GM12872 (cell line): Measurements from ENCODE around the gene ADCK2.

Experiments used
- TF ChIP-seq, protein P1 (sequence below): IDR thresholded peaks from 3 replicates; pipeline ENCODE4 v1.5.1; 2011; ENCODE audit warnings: low read depth, mild to moderate bottlenecking, low read length, moderate library complexity; ENCODE audit not compliant: insufficient read depth

Gene ADCK2, protein sequence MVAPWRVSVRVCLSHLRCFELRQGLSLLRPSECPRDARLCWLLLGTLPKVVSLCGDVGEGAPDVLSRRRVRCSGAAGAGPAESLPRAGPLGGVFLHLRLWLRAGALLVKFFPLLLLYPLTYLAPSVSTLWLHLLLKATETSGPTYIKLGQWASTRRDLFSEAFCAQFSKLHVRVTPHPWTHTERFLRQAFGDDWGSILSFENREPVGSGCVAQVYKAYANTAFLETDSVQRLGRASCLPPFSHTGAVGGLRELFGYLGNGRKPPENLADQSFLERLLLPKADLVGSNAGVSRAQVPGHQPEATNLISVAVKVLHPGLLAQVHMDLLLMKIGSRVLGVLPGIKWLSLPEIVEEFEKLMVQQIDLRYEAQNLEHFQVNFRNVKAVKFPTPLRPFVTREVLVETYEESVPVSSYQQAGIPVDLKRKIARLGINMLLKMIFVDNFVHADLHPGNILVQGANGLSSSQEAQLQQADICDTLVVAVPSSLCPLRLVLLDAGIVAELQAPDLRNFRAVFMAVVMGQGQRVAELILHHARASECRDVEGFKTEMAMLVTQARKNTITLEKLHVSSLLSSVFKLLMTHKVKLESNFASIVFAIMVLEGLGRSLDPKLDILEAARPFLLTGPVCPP

DNA sequence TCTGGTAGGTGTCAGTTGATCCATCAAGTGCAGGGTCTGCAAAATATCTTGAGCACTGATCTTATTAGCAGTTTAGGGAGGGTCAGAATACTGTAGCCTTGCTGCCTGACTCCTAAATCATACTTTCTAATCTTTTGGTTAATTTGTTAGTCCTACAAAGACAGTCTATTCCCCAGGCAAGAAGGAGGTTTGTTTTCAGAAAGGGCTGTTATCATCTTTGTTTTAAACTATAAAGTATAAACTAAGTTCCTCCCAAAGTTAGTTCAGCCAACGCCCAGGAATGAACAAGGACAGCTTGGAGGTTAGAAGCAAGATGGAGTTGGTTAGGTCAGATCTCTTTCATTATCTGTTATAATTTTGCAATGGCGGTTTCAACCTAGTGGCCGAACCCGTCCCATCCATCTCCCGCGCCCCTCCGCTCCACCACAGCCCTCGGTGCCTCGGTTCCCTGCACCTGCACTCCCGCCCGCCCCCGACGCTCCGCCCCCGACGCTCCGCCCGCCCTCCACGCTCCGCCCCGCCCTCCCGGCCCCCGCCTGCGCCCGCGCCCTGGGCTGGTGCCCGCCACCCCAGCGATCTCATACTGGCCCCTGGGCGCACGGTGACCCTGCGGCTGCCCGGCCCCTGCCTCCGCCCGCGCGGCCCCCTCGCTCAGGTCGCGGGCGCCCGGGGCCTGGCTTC is at the start of gene ADCK2:
ADCK2 (plus strand) TSS at position 564 of the 681 bp plus-strand sequence. CDS start 386 bp downstream, outside the sequence.
- TF ChIP-seq, protein P1, sequence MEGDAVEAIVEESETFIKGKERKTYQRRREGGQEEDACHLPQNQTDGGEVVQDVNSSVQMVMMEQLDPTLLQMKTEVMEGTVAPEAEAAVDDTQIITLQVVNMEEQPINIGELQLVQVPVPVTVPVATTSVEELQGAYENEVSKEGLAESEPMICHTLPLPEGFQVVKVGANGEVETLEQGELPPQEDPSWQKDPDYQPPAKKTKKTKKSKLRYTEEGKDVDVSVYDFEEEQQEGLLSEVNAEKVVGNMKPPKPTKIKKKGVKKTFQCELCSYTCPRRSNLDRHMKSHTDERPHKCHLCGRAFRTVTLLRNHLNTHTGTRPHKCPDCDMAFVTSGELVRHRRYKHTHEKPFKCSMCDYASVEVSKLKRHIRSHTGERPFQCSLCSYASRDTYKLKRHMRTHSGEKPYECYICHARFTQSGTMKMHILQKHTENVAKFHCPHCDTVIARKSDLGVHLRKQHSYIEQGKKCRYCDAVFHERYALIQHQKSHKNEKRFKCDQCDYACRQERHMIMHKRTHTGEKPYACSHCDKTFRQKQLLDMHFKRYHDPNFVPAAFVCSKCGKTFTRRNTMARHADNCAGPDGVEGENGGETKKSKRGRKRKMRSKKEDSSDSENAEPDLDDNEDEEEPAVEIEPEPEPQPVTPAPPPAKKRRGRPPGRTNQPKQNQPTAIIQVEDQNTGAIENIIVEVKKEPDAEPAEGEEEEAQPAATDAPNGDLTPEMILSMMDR: no peak

DNA sequence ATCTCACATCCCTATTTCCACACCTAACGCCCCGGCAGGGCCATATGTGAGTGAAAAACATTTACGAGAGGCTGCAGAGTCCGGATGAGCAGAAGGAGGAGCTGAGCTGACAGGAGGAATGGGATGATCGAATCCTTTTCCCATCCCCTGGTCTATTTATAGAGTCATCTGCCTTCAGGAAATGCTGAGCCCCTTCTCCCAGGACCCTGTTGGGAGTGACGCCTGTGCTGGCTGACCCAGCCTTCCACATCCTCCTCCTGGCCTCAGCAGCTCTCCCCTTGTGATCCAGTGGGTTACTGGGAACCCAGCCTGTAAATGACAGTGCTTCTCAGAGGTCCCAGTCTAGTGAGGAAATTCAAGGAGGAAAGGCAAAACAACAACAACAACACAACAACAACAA is 48.8 kb upstream of the ADCK2 start:
- TF ChIP-seq, protein P1: no peak

DNA sequence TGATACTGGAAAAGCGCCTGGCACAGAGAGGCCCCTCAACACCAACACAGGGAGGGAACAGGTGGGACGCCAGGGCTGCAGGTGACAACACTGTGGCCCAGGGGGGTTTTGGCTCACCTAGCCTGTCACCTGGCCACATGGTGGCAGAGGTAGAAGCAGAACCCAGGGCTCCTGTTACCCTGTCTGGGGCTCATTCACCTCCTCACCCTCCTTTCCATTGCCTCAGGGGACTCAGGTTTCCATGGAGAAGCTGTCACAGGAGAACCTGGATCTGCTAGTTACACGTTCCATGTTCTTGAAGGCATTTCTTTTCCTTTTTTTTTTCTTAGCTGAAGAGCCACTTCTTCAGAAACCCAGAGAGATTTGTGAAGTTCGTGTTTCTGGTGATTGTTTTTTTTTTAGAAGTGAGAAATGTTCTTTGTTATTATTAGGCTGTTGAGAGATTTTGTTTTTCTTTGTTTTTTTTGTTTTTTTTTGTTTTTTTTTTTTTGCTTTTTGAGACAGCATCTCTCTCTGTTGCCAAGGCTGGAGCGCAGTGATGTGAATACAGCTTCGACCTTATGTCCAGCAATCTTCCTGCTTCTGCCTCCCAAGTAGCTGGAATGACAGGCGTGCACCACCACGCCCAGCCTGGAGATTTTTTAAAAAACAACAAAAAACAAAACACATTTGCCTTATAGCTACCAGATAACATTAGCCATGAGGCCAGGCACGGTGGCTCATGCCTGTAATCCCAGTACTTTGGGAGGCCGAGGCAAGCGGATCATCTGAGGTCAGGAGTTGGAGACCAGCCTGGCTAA is 48.2 kb upstream of the ADCK2 start:
- TF ChIP-seq, protein P1: no peak

DNA sequence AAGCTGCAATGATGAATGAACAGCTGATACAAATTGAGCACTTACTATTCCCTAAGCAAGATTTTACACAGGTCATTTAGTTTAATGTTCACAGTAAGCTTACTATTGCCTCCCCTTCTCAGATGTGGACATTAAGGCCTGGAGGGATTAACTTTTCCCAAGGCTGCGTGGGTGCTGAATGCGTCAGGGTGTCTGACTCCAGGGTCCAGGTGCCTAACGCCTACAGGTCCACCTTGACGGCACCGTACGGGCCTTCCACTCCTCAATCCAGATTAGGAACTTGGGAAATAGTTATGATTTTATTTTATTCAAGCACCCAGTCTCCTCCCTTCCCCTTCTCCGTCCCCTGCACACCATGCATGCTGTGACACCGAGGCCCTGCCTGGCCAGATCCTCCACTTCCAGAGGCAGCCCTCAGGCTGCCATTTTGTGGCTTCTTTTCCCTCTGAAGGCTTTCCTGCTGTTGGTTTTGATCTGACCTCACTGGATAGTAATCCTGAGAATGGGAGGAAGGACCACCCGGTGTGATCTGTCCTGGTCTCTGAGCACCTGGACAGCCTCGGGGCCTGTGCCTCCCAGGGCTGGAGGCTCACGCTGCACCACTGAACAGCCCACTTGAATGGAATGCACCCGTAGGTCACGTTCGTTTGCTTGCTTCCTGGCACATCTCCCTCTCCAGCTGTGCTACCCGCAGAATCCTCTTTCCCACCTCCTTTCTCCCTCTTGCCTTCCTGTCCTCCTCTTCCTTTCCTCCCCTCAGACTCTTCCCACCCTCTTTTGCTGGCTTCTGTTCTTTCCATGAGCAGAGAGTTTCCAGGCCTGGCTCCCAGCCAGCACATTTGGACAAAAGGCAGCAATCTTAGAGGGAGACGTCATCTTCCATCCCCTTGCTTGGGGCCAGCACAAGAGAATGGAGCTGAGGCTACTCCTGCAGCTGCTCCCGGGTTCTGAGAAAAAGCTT is 46.6 kb upstream of the ADCK2 start:
- TF ChIP-seq, protein P1: no peak

DNA sequence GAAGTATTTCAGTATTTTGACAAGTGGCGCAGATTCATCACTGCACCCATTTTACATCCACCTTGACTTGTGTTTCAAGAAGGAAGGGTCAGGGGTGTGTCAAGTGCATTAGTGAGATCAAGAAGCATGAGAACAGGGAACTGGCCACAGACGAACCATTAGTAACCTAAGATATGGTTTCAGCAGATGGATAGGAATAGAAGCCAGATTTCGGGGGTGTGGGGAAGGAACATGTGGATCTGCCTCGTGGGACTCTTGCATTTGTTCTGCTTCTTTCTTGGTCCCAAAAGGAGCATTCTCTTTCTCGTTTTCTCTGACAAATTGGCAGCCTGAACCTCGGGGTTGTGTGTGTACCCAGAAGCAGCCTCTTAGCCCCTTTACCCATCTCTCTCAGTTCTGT is 41.7 kb upstream of the ADCK2 start:
- TF ChIP-seq, protein P1: no peak

DNA sequence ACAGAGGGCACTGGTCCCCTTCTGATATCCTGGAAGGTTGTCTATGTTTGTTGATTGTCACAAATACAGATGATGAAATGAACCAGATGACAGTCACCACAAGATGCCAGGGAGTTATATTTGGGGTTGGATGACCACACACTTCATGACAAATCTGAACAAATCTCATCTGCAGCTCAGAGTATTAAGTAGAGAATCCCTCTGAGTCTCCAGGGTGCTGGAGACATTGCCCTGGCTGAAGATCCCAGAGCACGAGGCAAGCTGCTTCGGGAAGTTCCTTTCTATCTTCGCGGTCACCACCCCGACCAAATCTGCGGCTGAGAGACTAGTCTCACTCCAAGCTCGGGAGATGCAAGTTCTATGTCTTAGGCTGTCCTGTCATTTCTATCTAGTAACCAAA is 41.1 kb upstream of the ADCK2 start:
- TF ChIP-seq, protein P1: no peak
